Prostate gland (tissue), 2 donors: ENCODE data around the gene ZNF143.

Experiments used
- CTCF ChIP-seq, 4 experiments: fragments of 200-600 bp in 2 of 4; fragments of 450-650 bp in 2 of 4; sonication (generic) in 2 of 4; IDR thresholded peaks; 1 replicate in 3 of 4; 2 replicates in 1 of 4; pipeline ENCODE4 v1.5.1; 2016 to 2019; ENCODE audit warnings: antibody characterized with exemption in 4 of 4, mild to moderate bottlenecking in 2 of 4, moderate library complexity in 2 of 4
- POLR2A ChIP-seq: fragments of 450-650 bp; IDR thresholded peaks from one replicate; pipeline ENCODE4 v1.6.1; 2016; ENCODE audit warnings: antibody characterized with exemption, mild to moderate bottlenecking
- POLR2AphosphoS5 ChIP-seq: sonication (generic); formaldehyde crosslinking; IDR thresholded peaks from one replicate; pipeline ENCODE4 v1.6.1; 2017; ENCODE audit warnings: antibody characterized with exemption

DNA sequence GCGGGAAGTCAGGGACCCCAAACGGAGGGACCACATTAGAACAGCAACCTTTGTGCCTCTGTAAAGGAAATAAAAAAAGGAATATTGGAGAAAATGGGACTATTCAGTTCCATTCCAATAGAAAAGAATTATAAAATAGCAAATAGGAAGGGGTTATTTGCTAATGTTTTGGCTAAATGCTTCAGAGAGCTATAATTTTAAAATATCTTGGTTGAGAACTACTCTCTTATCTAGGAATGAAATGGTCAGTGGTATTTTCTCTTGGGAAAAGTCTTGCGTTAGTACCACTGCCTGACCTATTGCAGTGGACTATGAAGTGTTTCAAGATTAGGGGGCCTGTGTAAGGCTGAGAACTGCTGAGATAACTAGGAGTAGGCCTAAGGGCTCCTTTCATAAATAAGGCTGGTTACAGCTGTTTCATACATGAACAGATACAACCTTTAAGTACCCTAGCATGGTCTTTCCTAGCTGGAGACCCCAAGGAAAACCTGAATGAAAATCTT, 105.8 kb downstream of the ZNF143 start:
- no peak for TF ChIP-seq POLR2A
- no peak for TF ChIP-seq CTCF (IDR thresholded peaks at IDR 0.05)
- no peak for TF ChIP-seq POLR2AphosphoS5
